HFF-Myc (cell line): ENCODE measurements around the gene MIER1.

Source experiments
- DNase-seq: peaks from one replicate; pipeline ENCODE4 v3.0.0-alpha.2; 2011; ENCODE audit warnings: low read depth; ENCODE audit errors: extremely low read depth
- H3K4me3 ChIP-seq: replicated peaks from 2 replicates; pipeline ENCODE4 v1.5.1; 2011; ENCODE audit warnings: low read depth, mild to moderate bottlenecking, control low read depth, low read length
- TF ChIP-seq, protein P1 (sequence below): IDR thresholded peaks from 2 replicates; pipeline ENCODE4 v1.5.1; 2012; ENCODE audit warnings: mild to moderate bottlenecking, low read depth, low read length, control low read depth; ENCODE audit errors: missing control alignments

Gene MIER1

DNA sequence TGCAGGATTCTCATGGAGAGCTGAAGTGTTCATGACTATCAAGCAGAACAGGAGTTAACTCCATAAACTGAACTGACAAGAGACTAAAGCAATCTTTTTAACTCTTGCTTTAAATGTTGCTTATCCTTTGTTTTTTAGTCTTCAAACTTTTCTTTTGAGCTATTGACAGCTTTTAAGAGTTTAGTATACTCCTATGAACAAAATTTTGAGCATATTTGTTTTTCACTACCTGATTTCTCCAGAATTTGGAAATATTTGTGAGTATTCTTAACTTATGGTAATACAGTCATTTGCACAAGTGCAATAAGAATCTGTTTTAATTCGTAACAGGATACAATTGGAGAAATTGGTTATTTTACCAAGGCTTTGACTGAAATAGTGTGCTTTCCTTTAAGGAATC is 7.3 kb upstream of the MIER1 start:
- H3K4me3 ChIP-seq = no peak overlapping the region
- DNase-seq = no peak
- TF ChIP-seq, protein P1, sequence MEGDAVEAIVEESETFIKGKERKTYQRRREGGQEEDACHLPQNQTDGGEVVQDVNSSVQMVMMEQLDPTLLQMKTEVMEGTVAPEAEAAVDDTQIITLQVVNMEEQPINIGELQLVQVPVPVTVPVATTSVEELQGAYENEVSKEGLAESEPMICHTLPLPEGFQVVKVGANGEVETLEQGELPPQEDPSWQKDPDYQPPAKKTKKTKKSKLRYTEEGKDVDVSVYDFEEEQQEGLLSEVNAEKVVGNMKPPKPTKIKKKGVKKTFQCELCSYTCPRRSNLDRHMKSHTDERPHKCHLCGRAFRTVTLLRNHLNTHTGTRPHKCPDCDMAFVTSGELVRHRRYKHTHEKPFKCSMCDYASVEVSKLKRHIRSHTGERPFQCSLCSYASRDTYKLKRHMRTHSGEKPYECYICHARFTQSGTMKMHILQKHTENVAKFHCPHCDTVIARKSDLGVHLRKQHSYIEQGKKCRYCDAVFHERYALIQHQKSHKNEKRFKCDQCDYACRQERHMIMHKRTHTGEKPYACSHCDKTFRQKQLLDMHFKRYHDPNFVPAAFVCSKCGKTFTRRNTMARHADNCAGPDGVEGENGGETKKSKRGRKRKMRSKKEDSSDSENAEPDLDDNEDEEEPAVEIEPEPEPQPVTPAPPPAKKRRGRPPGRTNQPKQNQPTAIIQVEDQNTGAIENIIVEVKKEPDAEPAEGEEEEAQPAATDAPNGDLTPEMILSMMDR = no peak

DNA sequence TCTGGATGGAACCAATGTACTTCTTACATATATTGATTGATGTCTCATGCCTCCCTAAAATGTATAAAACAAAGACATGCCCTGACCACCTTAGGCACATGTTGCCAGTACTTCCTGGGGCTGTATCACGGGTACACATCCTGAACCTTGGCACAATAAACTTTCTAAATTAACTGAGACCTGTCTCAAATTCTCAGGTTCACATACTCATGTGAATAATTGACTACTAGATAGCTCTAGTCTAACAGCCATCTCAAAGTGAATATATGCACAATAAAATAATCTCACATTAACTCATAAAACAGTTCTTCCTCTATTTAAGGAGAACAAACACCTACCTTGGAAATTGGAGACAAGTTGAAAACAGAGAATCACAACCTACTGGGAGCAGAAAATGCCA is 5.7 kb upstream of the MIER1 start:
- no peak for DNase-seq
- TF ChIP-seq, protein P1 = no peak
- no peak overlapping the region for H3K4me3 ChIP-seq

DNA sequence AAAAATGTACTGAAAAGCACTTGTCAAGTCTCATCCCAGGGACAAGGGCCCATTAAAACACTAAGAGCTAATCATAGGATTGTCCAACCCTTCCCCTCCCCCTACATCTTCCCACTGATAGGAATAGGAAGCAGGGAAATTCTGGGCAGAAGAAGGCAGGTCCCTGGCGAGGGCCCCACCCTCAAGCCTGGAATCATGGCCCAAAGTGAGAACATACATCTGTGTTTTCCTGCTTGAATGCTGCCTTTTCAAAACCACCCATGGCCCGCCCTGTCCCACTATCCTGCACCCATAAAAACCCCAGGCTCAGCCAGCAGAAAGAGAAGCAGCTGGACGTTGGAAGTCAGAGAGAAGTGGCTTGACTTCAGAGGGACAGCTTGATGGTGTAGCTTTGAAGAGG is 5.0 kb upstream of the MIER1 start:
- TF ChIP-seq, protein P1 = no peak
- DNase-seq = no peak
- H3K4me3 ChIP-seq = no peak overlapping the region

DNA sequence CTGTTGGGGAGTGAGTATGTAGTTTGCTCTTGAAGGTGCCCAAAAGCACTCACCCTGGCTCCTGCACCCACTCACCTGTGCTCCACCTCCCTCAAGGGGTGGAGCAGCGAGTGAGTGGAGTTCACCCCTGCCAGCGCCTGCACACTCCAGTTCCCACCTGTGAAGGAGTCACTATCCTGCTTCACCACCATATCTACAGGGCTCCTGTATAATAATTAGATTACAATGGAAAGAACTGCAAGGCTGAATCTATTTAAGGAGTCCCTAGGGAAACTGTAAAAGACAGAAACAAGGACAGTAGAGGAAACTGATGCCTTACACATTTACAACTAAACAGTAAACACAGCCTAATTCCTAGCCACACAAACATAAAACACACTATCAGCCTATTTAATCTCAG is 4.2 kb upstream of the MIER1 start:
- no peak overlapping the region for H3K4me3 ChIP-seq
- TF ChIP-seq, protein P1 = no peak
- no peak for DNase-seq

DNA sequence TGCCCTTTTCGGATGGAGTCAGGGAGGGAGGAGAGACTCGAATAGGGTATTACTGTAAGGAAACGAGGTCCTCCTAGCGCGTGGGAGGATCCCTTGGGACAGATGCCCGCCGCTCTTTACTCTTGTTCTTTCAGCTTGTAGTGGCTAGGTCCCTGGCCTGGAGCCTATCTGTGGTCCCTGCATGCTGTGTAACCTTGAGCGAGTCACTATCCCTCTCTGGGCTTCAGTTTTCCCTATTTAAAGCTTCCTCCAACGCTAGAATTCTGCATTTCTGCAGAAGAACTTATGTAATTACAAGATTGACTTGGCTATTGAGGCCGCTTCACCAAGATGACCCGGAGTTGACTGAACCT is 744 bp downstream of the MIER1 start:
- TF ChIP-seq, protein P1 = no peak
- DNase-seq = no peak
- H3K4me3 ChIP-seq = peak overlapping the region; percentile 94

DNA sequence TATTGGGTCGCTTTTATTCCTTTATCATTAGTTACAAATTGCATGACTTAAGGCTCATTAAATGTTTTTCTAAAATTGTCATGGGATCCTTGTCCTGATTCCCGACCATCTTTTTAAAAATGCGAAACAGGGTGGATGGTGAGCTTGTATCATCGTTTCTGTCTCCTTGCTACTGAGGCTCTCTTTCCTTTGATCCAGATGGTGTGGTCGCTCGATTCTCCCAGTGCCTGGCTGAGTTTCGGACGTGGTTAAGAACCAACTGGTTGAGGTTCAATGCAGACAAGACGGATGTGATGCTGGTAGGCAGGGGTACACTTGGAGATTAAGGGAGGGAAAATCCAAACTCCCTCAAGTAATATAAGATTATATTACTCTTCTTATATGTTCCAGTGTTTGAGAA is 1.2 kb downstream of the MIER1 start:
- DNase-seq = no peak
- TF ChIP-seq, protein P1 = no peak

DNA sequence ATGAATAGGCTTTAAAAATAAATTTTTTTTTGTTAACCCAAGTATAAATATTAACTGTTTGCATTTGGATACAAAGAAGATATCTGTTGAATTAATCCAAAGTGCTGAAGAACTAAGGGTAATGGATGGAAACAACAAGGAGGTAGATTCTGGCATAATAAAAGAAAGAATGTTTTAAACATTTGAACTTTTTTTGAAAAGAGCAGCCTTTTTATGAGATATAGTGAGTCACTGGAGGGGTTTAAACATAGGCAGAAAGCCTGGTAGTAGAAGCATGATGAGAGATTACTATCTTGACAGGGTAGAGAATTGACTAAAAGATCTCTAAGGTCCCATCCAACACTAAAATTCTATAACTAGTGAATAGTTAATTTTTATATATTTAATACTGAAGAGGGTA is 2.7 kb downstream of the MIER1 start:
- TF ChIP-seq, protein P1 = no peak
- DNase-seq = no peak
- no peak overlapping the region for H3K4me3 ChIP-seq

More for the DNA sequence above, 1.2 kb downstream of the MIER1 start:
- peak overlapping the region; percentile 94 for H3K4me3 ChIP-seq
